ENCODE measurements around the gene GPC6. TPM values are rescaled to one million over a fixed set of nuclear protein-coding genes. Genes with fewer than 3 reads are reported as not detected.

GPC6 gene
- polyA plus RNA-seq, 1 of the 3 experiments (the other 2 are of a cell fraction), result 6.7 TPM

DNA sequence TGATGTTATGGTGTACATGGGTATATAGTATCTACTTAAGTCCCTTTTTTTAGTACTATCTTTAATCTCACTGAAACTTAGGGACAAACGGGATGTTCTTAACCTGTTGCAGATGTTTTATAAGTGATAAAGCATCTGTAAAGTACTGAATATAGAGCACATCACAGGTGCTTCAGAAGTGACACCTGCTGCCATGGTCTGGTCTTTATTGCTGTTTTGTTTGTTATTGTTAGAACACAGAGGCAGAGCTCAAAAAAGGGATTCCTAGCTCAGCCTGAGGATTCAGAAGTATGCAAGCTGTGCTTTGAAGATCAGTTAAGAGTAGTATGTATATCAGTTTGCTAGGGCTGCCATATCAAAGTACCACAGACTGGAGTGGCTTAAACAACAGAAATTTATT lies 1033.4 kb downstream of the GPC6 start:
- ChIA-PET CTCF (no interaction called here), POLR2A (interaction anchor here (0.5 kb wide), 1 partner anchor 9 kb away, joined by 3 read pairs; no protein-coding TSS in a partner anchor)
- no peaks in the 10 kb centered on the region for H3K27me3 ChIP-seq (ENCODE audit: insufficient read depth)
- no peaks in the 10 kb centered on the region for H3K9me3 ChIP-seq
- H3K9me2 ChIP-seq, result no peaks in the 10 kb centered on the region
- H2AFZ ChIP-seq (ENCODE audit: low read depth), result no peak overlapping the region
- H3K9ac ChIP-seq, result no peak overlapping the region
- no peak overlapping the region for H3K27ac ChIP-seq (ENCODE audit: low read depth in 2 of 2, low read length in 1 of 2)
- no peaks in the 10 kb centered on the region for H3K4me1 ChIP-seq (ENCODE audit: control insufficient read depth in 1 of 2, insufficient read depth in 2 of 2, low read depth in 1 of 2, low read length in 1 of 2)
- WGBS (ENCODE audit: low lambda C conversion rate), result 88% methylated on average over 1 of the region's 1 CpG
- TF ChIP-seq CHD2 (IDR thresholded peaks at IDR 0.05; ENCODE audit: low read length, partially characterized antibody) (no peak), EP300 (IDR thresholded peaks at IDR 0.05; ENCODE audit: borderline replicate concordance in 1 of 2, low read depth in 1 of 2, low read length in 1 of 2) (no peak), NFIC (IDR thresholded peaks at IDR 0.05; ENCODE audit: borderline replicate concordance) (no peak), NRF1 (IDR thresholded peaks at IDR 0.05; ENCODE audit: low read depth, low read length) (no peak), MXI1 (IDR thresholded peaks at IDR 0.05; ENCODE audit: low read depth, low read length) (no peak), GABPA (IDR thresholded peaks at IDR 0.05; ENCODE audit: low read depth) (no peak), FOXJ3 (CRISPR knock-in tag; IDR thresholded peaks at IDR 0.05) (no peak), MEF2A (IDR thresholded peaks at IDR 0.05; ENCODE audit: borderline replicate concordance, low read depth) (no peak), SMC3 (IDR thresholded peaks at IDR 0.05; ENCODE audit: low read depth, low read length) (no peak), TCF12 (IDR thresholded peaks at IDR 0.05) (no peak), FOXM1 (IDR thresholded peaks at IDR 0.05; ENCODE audit: low read depth) (no peak), EZH2phosphoT487 (IDR thresholded peaks at IDR 0.05; ENCODE audit: borderline replicate concordance, low read depth) (no peak), RAD21 (IDR thresholded peaks at IDR 0.05; ENCODE audit: low read length) (no peak), GATA2 (CRISPR knock-in tag; IDR thresholded peaks at IDR 0.05) (no peak)
- TF ChIP-seq, protein P1, sequence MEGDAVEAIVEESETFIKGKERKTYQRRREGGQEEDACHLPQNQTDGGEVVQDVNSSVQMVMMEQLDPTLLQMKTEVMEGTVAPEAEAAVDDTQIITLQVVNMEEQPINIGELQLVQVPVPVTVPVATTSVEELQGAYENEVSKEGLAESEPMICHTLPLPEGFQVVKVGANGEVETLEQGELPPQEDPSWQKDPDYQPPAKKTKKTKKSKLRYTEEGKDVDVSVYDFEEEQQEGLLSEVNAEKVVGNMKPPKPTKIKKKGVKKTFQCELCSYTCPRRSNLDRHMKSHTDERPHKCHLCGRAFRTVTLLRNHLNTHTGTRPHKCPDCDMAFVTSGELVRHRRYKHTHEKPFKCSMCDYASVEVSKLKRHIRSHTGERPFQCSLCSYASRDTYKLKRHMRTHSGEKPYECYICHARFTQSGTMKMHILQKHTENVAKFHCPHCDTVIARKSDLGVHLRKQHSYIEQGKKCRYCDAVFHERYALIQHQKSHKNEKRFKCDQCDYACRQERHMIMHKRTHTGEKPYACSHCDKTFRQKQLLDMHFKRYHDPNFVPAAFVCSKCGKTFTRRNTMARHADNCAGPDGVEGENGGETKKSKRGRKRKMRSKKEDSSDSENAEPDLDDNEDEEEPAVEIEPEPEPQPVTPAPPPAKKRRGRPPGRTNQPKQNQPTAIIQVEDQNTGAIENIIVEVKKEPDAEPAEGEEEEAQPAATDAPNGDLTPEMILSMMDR (IDR thresholded peaks at IDR 0.05), result no peak
- TF ChIP-seq, protein P2, sequence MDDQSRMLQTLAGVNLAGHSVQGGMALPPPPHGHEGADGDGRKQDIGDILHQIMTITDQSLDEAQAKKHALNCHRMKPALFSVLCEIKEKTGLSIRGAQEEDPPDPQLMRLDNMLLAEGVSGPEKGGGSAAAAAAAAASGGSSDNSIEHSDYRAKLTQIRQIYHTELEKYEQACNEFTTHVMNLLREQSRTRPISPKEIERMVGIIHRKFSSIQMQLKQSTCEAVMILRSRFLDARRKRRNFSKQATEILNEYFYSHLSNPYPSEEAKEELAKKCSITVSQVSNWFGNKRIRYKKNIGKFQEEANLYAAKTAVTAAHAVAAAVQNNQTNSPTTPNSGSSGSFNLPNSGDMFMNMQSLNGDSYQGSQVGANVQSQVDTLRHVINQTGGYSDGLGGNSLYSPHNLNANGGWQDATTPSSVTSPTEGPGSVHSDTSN (IDR thresholded peaks at IDR 0.05), result no peak
- TF ChIP-seq, protein P3, sequence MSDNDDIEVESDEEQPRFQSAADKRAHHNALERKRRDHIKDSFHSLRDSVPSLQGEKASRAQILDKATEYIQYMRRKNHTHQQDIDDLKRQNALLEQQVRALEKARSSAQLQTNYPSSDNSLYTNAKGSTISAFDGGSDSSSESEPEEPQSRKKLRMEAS (IDR thresholded peaks at IDR 0.05; ENCODE audit: low read depth), result no peak
- TF ChIP-seq, protein P4, sequence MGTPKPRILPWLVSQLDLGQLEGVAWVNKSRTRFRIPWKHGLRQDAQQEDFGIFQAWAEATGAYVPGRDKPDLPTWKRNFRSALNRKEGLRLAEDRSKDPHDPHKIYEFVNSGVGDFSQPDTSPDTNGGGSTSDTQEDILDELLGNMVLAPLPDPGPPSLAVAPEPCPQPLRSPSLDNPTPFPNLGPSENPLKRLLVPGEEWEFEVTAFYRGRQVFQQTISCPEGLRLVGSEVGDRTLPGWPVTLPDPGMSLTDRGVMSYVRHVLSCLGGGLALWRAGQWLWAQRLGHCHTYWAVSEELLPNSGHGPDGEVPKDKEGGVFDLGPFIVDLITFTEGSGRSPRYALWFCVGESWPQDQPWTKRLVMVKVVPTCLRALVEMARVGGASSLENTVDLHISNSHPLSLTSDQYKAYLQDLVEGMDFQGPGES (IDR thresholded peaks at IDR 0.05; ENCODE audit: low read depth, low read length), result no peak
- TF ChIP-seq, protein P5, sequence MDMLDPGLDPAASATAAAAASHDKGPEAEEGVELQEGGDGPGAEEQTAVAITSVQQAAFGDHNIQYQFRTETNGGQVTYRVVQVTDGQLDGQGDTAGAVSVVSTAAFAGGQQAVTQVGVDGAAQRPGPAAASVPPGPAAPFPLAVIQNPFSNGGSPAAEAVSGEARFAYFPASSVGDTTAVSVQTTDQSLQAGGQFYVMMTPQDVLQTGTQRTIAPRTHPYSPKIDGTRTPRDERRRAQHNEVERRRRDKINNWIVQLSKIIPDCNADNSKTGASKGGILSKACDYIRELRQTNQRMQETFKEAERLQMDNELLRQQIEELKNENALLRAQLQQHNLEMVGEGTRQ (IDR thresholded peaks at IDR 0.05; ENCODE audit: borderline replicate concordance, low read depth, low read length), result no peak
- H3K4me2 ChIP-seq, result no peak overlapping the region
- no peaks in the 10 kb centered on the region for H3K36me3 ChIP-seq (replicated peaks in 1 of 2; ENCODE audit: control insufficient read depth in 1 of 2, insufficient read depth in 2 of 2, low read length in 1 of 2)
- no peaks in the 10 kb centered on the region for H4K20me1 ChIP-seq (ENCODE audit: insufficient read depth)
- no peaks in the 10 kb centered on the region for H3F3A ChIP-seq (replicated peaks; ENCODE audit: insufficient read depth)
- no peaks in the 10 kb centered on the region for H3K79me2 ChIP-seq (ENCODE audit: insufficient read depth)
- H3K4me3 ChIP-seq (ENCODE audit: low read depth in 2 of 2, low read length in 1 of 2), result no peak overlapping the region
- DNase-seq, result no peak
